Measurements from ENCODE around the gene CDH4.

CDH4 gene

DNA sequence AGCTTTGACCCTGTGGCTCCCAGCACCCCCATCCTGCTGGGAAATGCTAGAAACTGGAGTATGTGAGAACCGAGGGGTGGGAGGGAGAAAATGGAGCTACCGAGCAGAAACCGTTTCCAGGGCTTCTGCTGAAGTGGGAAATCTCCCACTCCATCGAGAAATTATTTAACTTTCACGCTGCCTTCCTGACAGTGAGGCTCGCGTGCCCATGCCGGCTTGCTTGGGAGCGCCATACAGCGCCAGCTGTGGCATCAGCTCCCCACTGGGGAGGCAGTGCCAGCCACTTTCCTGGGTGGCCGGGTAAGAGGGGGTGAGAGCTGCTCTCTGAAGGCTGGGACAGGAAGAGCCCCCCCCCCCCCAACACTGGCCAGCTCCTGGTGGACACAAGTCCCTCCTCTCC, 544.7 kb downstream of the CDH4 start:
- no peak for DNase-seq (ENCODE audit: insufficient read length, low spot score)
- no peak for TF ChIP-seq POLR2A (IDR thresholded peaks at IDR 0.05; ENCODE audit: low read depth, low read length)
- no peak for FAIRE-seq

DNA sequence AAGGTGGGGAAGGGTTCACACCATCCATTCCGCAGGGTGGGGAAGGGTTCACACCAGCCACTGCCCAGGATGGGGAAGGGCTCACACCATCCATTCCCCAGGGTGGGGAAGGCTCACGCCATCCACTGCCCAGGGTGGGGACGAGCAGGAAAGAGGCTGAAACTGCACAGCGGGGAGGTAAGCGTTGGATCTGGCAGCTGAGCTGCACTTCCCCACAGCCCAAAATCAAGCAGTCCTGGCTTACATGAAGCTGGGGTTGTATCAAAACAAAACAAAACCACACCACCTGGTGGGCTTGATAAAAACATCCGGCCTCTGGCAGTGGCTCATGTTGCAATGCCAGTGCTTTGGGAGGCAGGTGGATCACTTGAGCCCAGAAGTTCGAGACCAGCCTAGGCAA, 545.1 kb downstream of the CDH4 start:
- no peak for FAIRE-seq
- no peak for DNase-seq (ENCODE audit: insufficient read length, low spot score)
- TF ChIP-seq POLR2A (IDR thresholded peaks at IDR 0.05; ENCODE audit: low read depth, low read length), result no peak

DNA sequence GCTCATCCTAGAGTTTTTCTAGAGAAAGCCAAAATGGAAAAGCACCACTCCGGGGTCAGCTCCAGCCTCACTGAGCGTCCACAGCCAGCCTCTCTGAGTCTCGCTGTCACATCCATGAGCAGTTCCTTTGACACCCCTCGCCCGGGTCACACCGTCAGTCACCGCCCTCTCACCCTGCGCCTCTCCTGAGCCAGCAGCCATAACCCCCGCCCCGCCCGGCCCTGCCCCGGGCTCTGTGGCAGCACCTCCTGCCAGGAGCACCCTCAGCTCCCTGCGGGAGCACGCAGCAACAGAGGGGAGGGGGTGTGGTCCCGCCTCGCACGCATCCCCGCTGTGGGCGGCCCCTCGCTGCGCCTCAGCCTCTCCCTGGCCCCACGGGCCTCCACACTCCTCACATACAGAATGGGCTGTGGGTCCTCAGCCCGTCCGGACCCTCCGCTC, 545.9 kb downstream of the CDH4 start:
- FAIRE-seq (no peak), DNase-seq (ENCODE audit: insufficient read length, low spot score) (no peak)
- TF ChIP-seq POLR2A (IDR thresholded peaks at IDR 0.05; ENCODE audit: low read depth, low read length), result no peak

DNA sequence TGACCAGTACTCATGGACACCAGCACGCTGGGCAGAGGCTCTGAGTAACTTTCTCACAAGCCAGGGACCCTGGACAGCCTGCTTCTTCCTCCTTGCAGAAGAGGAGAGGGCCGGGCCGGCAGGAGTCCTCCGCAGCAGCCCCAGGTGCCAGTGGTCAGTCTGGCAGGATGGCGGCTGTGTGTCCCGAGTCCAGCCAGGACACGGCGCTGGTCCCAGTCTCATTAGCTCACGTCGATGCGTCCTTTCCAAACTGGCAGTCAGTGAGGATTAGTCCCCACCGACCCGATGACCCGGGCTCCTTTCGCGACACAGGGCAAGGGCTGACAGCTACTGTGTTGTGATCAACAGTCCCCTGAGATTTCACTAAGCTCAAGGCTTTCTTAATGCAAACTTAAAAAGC, 546.6 kb downstream of the CDH4 start:
- DNase-seq (ENCODE audit: insufficient read length, low spot score), result no peak
- TF ChIP-seq POLR2A (IDR thresholded peaks at IDR 0.05; ENCODE audit: low read depth, low read length), result no peak
- FAIRE-seq, result no peak

DNA sequence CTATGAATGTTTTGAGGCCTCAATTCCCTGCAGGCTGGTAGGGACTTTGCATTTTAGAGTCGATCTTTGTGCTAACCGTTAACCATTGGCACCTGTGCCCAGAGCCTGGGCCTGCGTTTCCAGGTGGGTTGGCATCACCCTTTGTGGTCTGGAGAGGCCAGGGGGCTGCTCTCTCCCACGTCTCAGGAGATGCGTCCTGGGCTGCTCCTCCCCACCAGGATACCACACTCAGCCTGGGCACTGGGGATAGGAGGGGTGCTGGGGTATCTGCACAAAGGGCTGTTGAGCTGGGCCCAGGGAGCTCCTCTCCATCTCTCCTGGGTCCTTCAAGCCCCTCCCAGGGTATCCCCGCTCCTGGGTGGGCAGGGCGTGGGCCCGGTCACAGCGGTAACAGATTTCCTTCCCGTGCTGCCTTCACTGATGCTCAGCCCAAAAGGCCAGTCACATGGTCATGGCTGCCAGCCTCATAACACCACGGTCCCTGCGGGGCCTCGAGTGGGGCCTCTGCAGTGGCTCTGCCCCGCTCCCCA, 547.4 kb downstream of the CDH4 start:
- FAIRE-seq (no peak), DNase-seq (ENCODE audit: insufficient read length, low spot score) (no peak)
- no peak for TF ChIP-seq POLR2A (IDR thresholded peaks at IDR 0.05; ENCODE audit: low read depth, low read length)

DNA sequence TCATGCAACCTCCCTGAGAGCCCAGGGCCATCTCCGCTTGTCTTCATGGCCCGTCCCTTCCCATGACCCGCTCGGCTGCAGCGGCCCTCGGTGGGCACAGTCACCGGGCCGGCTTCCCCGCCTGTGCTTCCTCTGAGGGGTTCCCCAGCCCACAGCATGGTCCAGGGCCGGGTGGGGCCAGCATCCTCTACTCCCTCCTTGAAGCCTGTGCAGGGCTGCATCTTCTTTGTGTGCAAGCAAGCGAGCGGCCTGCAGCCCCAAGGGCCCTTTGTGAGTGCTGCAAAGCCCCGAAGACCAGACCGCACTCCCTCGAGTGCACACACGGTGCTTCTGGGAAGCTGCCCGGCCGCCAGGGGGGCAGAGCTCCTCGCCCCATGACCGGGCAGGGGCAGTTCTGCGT, 547.9 kb downstream of the CDH4 start:
- FAIRE-seq (no peak), DNase-seq (ENCODE audit: insufficient read length, low spot score) (no peak)
- no peak for TF ChIP-seq POLR2A (IDR thresholded peaks at IDR 0.05; ENCODE audit: low read depth, low read length)

DNA sequence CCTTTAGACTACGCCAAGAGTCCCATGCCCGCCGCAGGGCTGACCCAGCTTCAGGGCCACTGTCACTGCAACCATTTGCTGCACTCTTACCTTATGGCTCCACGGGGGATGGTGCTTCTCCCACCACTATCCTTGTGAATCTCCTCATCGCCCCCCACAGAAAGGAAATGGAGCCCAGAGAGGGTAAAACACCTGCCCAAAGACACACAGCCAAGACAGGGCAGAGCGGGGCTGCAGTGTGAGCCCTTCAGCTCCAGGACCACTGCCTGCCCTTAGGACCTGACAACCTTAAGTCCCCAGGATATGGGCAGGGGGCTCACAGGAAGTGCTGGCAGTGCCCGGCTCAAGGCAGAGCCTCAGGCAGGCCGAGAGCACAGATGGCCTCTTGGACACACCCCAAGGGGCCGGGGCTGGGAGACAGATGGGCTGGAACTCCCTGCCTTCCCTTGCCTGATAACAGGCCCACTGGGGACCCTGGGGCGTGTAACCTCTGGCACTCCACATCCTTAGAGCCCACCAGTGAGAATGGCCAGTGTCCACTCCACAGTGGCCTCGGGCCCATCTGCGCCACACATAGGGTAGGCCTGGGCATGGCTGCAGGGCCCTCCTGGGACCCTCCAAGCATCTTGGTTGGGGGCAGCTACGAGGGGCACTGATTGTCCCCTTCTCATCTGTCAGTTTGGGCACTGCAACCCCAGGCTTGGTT, 548.5 kb downstream of the CDH4 start:
- TF ChIP-seq POLR2A (IDR thresholded peaks at IDR 0.05; ENCODE audit: low read depth, low read length), result no peak
- DNase-seq (ENCODE audit: insufficient read length, low spot score) (no peak), FAIRE-seq (no peak)

DNA sequence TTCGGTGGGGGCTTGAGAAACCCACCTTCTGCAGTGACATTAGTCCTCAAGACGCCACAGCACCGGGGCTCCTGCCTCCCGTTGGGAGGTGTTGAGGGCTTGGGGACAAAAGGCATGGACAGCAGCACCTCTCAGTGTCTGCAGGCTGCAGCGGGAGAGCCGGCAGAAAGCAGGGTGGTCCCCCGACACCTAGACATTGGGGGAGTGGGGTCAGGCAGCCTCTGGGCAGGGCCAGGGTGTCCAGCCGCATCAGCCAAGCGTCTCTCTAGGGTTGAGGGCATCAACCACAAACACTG, 549.0 kb downstream of the CDH4 start:
- no peak for TF ChIP-seq POLR2A (IDR thresholded peaks at IDR 0.05; ENCODE audit: low read depth, low read length)
- FAIRE-seq (no peak), DNase-seq (ENCODE audit: insufficient read length, low spot score) (no peak)

DNA sequence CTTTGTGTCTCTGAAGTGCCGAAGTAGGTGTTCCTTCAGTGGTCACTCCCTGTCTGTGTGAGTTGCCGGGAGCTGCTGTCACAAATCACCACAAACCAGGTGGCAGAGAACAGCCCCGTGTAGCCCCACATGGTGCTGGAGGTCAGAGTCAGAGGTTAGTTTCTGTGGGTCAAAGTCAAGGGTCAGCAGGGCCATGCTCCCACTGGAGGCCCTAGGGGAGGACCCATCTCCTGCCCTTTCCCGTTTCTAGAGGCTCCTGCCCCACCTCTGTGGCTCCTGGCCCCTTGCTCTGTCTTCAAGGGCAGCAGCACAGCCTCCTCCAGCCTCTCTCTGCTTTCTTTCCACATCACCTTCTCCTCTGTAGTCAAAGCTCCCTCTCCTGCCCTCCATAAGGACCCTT, 549.4 kb downstream of the CDH4 start:
- TF ChIP-seq POLR2A (IDR thresholded peaks at IDR 0.05; ENCODE audit: low read depth, low read length), result no peak
- no peak for DNase-seq (ENCODE audit: insufficient read length, low spot score)
- FAIRE-seq, result no peak

DNA sequence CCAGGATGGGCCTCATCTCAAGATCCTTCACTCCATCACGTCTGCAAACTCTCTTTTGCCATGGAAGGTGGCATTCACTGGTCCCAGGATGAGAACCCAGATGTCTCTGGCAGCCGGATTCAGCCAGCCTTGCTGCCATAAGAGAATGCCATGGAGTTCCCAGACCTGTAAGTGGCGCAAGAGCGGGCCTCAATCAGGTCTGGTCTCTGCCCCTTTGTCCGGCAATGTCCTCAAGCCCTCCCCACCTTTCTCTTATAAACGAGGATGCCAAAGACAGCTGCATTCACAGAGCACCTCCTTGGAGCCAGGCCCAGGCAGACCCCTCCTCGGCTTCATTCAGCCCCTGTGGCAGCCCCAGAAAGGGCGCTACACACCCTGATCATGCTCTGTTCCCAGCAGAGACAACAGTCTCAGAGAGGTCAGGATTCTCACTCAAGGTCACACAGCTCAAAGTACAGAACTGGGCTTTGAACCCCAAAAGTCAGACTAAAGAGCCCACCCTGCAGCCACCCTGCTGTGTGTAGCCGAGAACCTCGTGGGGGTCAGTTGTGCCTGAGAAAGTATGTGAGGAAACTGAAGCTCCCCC, 549.9 kb downstream of the CDH4 start:
- TF ChIP-seq POLR2A (IDR thresholded peaks at IDR 0.05; ENCODE audit: low read depth, low read length), result no peak
- no peak for DNase-seq (ENCODE audit: insufficient read length, low spot score)

DNA sequence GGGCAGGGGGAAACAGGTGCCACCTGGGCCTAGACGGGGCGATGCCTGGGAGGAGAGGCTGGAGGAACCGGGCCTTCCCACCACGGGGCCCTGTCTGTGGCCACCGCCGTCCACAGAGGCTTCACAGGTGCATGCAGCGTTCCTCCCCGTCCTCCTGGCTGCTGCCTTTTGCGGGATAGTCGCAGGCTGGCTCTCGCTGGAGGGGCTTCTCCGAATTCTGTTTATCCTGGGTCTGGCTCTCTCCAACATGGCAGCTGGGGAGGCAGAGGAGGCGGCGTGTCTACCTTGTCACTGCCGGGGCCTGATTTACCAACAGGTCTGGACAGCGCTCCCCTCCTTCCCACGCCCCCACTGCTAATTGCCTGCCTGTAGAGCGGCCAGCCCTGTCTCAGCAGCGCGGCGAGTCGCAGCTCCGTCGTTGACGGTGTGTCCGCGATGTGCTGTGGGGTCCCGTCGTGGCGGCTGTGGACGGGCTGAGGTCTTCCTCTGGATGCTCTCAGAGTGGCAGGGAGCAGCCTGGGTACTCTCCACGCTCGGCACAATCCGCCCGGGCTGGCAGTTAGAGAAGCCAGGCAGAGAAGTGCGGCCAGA, 550.8 kb downstream of the CDH4 start:
- no peak for FAIRE-seq
- no peak for TF ChIP-seq POLR2A (IDR thresholded peaks at IDR 0.05; ENCODE audit: low read depth, low read length)
- no peak for DNase-seq (ENCODE audit: insufficient read length, low spot score)

More for the DNA sequence above, 549.9 kb downstream of the CDH4 start:
- no peak for FAIRE-seq

DNA sequence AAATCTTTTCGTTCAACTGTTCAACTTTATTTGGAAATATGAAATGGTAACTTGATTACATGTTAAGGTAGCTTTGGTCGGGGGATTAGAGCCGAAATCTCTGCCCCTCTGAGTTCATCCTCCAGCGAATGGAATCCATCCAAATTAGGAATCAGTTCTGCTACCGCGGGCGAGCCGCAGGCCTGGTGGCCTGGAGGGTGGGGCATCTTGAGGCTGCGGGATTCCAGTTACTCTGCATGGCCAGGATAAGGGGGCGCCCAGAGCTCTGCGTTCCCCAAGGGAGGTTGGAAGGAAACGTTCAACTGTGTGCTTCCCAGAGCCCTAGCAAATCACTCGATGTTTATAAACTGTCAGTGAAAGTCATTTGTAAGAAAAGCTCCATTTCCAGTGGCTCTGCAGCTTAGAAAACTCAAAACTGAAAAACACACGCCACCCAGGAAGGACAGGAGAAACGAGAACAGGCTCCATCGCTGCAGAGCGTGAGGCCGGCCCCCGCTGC, 551.4 kb downstream of the CDH4 start:
- FAIRE-seq (no peak), DNase-seq (ENCODE audit: insufficient read length, low spot score) (no peak)
- no peak for TF ChIP-seq POLR2A (IDR thresholded peaks at IDR 0.05; ENCODE audit: low read depth, low read length)

DNA sequence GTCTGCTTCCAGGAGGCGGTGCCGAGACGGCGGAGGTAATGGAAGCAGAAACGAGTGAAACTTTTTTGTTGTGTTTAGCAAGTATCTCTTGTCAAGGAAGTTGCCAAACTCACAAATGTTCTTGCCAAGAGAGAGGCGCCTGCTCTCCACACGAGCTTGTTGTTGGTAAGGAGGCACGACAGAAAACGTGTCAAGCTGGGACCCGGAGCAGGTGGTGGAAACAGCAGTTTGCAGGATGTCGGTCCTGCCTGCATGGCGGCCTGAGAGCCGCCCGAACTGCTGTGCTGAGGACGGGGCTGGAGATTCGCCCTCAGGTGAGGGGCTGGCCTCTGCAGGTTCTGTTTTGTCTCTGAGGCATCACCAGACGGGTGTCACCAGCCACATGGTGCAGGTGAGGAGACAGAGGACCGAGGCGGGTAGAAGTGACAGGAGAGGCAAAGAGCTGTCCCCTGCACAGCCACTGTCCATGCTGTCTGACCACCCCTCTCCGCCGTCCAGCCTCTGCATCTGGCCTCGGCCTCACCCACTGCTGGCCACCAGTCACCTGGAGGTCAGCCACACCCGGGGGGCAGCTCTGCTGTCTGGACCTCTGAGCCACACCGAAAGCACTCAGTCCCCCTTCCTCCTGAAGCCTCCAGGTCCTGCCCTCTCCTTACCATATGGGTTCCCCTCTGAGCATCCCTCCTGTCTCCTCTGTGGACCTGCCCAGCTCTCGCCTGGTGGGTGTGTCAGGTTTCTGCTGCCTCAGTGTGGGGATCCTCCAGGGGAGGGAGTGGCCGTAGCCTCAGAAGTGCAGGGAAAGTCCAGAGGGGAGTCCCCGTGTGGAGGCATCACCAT, 552.1 kb downstream of the CDH4 start:
- FAIRE-seq, result no peak

DNA sequence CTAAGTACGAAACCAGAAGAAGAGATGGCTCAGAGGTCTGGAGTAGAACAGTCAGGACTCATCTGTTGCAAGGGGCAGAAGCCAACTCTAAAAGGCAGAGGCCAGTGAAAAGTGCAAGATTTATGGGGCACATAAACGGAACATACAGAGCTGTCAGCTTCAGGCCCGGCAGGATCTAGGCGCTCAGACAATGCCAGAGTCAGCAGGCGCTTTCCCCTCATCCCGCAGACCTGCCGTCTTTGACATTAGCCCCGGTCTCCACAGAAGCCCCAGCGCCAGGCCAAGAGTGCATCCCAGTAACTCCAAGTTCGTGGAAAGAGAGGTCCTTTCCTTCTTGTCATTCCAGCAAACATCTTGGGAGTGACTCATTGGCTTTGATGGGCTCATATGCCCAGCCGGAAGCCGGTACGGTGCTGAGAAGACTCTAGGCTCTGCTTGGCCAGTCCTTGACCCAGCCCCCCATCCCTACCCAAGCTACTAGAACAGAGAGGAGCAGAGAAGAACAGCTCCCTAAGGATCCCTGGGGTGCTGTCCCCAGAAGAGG, 552.8 kb downstream of the CDH4 start:
- no peak for TF ChIP-seq POLR2A (IDR thresholded peaks at IDR 0.05; ENCODE audit: low read depth, low read length)
- no peak for DNase-seq (ENCODE audit: insufficient read length, low spot score)
- no peak for FAIRE-seq

More for the DNA sequence above, 552.1 kb downstream of the CDH4 start:
- no peak for DNase-seq (ENCODE audit: insufficient read length, low spot score)
- TF ChIP-seq POLR2A (IDR thresholded peaks at IDR 0.05; ENCODE audit: low read depth, low read length), result no peak

Data from H54 (cell line).